Neural progenitor cell (in vitro differentiated cells): ENCODE results near the gene KCNH5. TPM values are rescaled to one million over a fixed set of nuclear protein-coding genes. Genes with fewer than 3 reads are reported as not detected.

Source experiments
- DNase-seq: peaks from one replicate; pipeline ENCODE4 v3.0.0-alpha.2; 2016; ENCODE audit warnings: low spot score
- H2AFZ ChIP-seq: fragments of 200-600 bp; sonication (generic); replicated peaks from 2 replicates; pipeline ENCODE4 v1.6.1; 2016; ENCODE audit warnings: antibody characterized with exemption
- H3F3A ChIP-seq: fragments of 200-600 bp; sonication (generic); 2 replicates; pipeline ENCODE4 v1.6.1; 2016; ENCODE audit warnings: antibody characterized with exemption, low read depth
- H3K27ac ChIP-seq: fragments of 200-600 bp; sonication (generic); 2 replicates; pipeline ENCODE4 v1.5.1; 2016; ENCODE audit warnings: mild to moderate bottlenecking
- H3K27me3 ChIP-seq: fragments of 200-600 bp; sonication (generic); 2 replicates; pipeline ENCODE4 v1.6.1; 2016; ENCODE audit warnings: mild to moderate bottlenecking, moderate library complexity
- H3K36me3 ChIP-seq: fragments of 200-600 bp; sonication (generic); 2 replicates; pipeline ENCODE4 v1.5.1; 2016
- H3K4me1 ChIP-seq: fragments of 200-600 bp; sonication (generic); 2 replicates; pipeline ENCODE4 v1.6.1; 2016; ENCODE audit warnings: mixed run types
- H3K4me2 ChIP-seq: fragments of 200-600 bp; sonication (generic); 2 replicates; pipeline ENCODE4 v1.6.1; 2016
- H3K4me3 ChIP-seq: fragments of 200-600 bp; sonication (generic); 2 replicates; pipeline ENCODE4 v1.5.1; 2016
- H3K79me2 ChIP-seq: fragments of 200-600 bp; sonication (generic); 2 replicates; pipeline ENCODE4 v1.6.1; 2016; ENCODE audit warnings: low read depth
- H3K9ac ChIP-seq: fragments of 200-600 bp; sonication (generic); 2 replicates; pipeline ENCODE4 v1.6.1; 2016
- H3K9me3 ChIP-seq: fragments of 200-600 bp; sonication (generic); 2 replicates; pipeline ENCODE4 v1.5.1; 2016; ENCODE audit warnings: low read depth
- H4K20me1 ChIP-seq: fragments of 200-600 bp; sonication (generic); 2 replicates; pipeline ENCODE4 v1.6.1; 2016; ENCODE audit warnings: low read depth
- H3K27ac Mint-ChIP-seq: 3 replicates; pipeline ENCODE4 v1.8.0; 2021; ENCODE audit warnings: mixed read lengths
- H3K27me3 Mint-ChIP-seq: 2 replicates; pipeline ENCODE4 v1.8.0; 2022; ENCODE audit warnings: low read depth, mild to moderate bottlenecking, inconsistent platforms, moderate library complexity, mixed read lengths; ENCODE audit not compliant: insufficient read depth
- H3K36me3 Mint-ChIP-seq: 3 replicates; pipeline ENCODE4 v1.8.0; 2021; ENCODE audit warnings: mixed read lengths
- H3K4me1 Mint-ChIP-seq: 3 replicates; pipeline ENCODE4 v1.8.0; 2021; ENCODE audit warnings: mixed read lengths
- H3K4me3 Mint-ChIP-seq: 3 replicates; pipeline ENCODE4 v1.8.0; 2021; ENCODE audit warnings: mild to moderate bottlenecking, moderate library complexity, mixed read lengths
- H3K9me3 Mint-ChIP-seq: 3 replicates; pipeline ENCODE4 v1.8.0; 2020; ENCODE audit warnings: mixed read lengths
- CTCF ChIP-seq: fragments of 200-600 bp; sonication (generic); IDR thresholded peaks from 2 replicates; pipeline ENCODE4 v1.5.1; 2017; ENCODE audit warnings: antibody characterized with exemption, mild to moderate bottlenecking
- EZH2 ChIP-seq: fragments of 200-600 bp; sonication (generic); IDR thresholded peaks from 2 replicates; pipeline ENCODE4 v1.6.1; 2017; ENCODE audit warnings: antibody characterized with exemption, mild to moderate bottlenecking, moderate library complexity
- EZH2phosphoT487 ChIP-seq: fragments of 200-600 bp; sonication (generic); IDR thresholded peaks from 2 replicates; pipeline ENCODE4 v1.6.1; 2017; ENCODE audit warnings: antibody characterized with exemption
- total RNA-seq: library from RNA; depleted of rRNA; stranded (reverse); fragments of >200 nt; gene quantifications from 2 replicates; pipeline ENCODE4 v1.2.3, GENCODE V29; 2015; ENCODE audit warnings: low replicate concordance

Gene KCNH5
- total RNA-seq, 1 donor from 2014 or later = 4.6 TPM

DNA sequence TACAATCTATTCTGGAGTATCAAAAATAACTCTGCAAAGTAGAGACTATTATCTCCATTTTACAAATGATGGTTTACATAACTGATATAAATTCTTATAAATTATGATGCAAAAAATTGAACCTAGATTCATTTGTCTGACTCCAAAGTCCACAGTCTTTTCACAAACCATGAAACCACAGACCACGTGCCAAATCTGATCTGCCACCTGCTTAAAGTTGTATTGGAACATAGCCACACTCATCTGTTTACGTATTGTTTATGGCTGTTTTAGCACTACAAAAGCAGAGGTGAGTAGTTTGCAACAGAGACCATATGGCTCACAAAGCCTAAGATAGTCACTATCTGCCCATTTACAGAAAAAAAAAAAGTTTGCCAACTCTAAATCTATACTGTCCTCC, 105.3 kb downstream of the KCNH5 start:
- Histone ChIP-seq H3K36me3 (no peaks in the 10 kb centered on the region), H4K20me1 (no peaks in the 10 kb centered on the region), H3K79me2 (no peaks in the 10 kb centered on the region), H3F3A (peaks cover 11% of the 10 kb centered on the region), H3K4me2 (no peak overlapping the region), H3K27me3 (no peaks in the 10 kb centered on the region), H3K4me1 (peaks cover 3% of the 10 kb centered on the region), H3K4me3 (no peak overlapping the region), H3K9me3 (no peaks in the 10 kb centered on the region), H2AFZ (no peak overlapping the region), H3K9ac (no peak overlapping the region), H3K27ac (no peak overlapping the region)
- Mint-ChIP-seq H3K36me3 (no peaks in the 10 kb centered on the region), H3K27me3 (no peaks in the 10 kb centered on the region), H3K4me3 (no peak overlapping the region), H3K9me3 (no peaks in the 10 kb centered on the region), H3K27ac (no peak overlapping the region), H3K4me1 (no peaks in the 10 kb centered on the region)
- DNase-seq = no peak
- TF ChIP-seq EZH2phosphoT487 (no peak), EZH2 (no peak), CTCF (no peak)

GRCh38 chr14:62938778-62939177, 106.5 kb downstream of the KCNH5 start:
- no peak overlapping the region for H2AFZ ChIP-seq
- no peaks in the 10 kb centered on the region for H3K36me3 ChIP-seq
- H3K9ac ChIP-seq = no peak overlapping the region
- no peak for TF ChIP-seq EZH2phosphoT487
- no peak overlapping the region for H3K4me2 ChIP-seq
- H3K4me1 ChIP-seq = peaks cover 15% of the 10 kb centered on the region
- Mint-ChIP-seq H3K27ac (no peak overlapping the region), H3K4me1 (peaks cover 11% of the 10 kb centered on the region), H3K4me3 (no peak overlapping the region), H3K36me3 (no peaks in the 10 kb centered on the region), H3K27me3 (no peaks in the 10 kb centered on the region), H3K9me3 (no peaks in the 10 kb centered on the region)
- no peak overlapping the region for H3K4me3 ChIP-seq
- DNase-seq = no peak
- H3F3A ChIP-seq = peaks cover 23% of the 10 kb centered on the region
- no peaks in the 10 kb centered on the region for H4K20me1 ChIP-seq
- H3K79me2 ChIP-seq = no peaks in the 10 kb centered on the region
- no peaks in the 10 kb centered on the region for H3K9me3 ChIP-seq
- H3K27me3 ChIP-seq = no peaks in the 10 kb centered on the region
- no peak overlapping the region for H3K27ac ChIP-seq

GRCh38 chr14:62934439-62934838, 110.8 kb downstream of the KCNH5 start:
- no peaks in the 10 kb centered on the region for H3K9me3 ChIP-seq
- H3K9ac ChIP-seq = no peak overlapping the region
- no peak for TF ChIP-seq CTCF
- no peak for TF ChIP-seq EZH2phosphoT487
- TF ChIP-seq EZH2 = no peak
- Mint-ChIP-seq H3K4me1 (peaks cover 12% of the 10 kb centered on the region), H3K27me3 (no peaks in the 10 kb centered on the region), H3K9me3 (no peaks in the 10 kb centered on the region), H3K36me3 (no peaks in the 10 kb centered on the region), H3K27ac (peak overlapping the region; percentile 7), H3K4me3 (no peak overlapping the region)
- DNase-seq = peak; percentile 61
- H4K20me1 ChIP-seq = no peaks in the 10 kb centered on the region
- peak overlapping the region; percentile 93 for H3K27ac ChIP-seq
- peaks cover 41% of the 10 kb centered on the region for H3K4me1 ChIP-seq
- no peaks in the 10 kb centered on the region for H3K27me3 ChIP-seq
- H3K4me2 ChIP-seq = peak overlapping the region; percentile 57
- H3K79me2 ChIP-seq = no peaks in the 10 kb centered on the region
- H3F3A ChIP-seq = peaks cover 41% of the 10 kb centered on the region
- no peaks in the 10 kb centered on the region for H3K36me3 ChIP-seq
- no peak overlapping the region for H3K4me3 ChIP-seq
- H2AFZ ChIP-seq = no peak overlapping the region

- Histone ChIP-seq H3K9ac (no peak overlapping the region), H3K4me1 (peaks cover 4% of the 10 kb centered on the region), H3K27ac (no peak overlapping the region), H2AFZ (no peak overlapping the region), H3F3A (peaks cover 2% of the 10 kb centered on the region), H4K20me1 (no peaks in the 10 kb centered on the region), H3K36me3 (no peaks in the 10 kb centered on the region), H3K4me3 (no peak overlapping the region), H3K4me2 (no peak overlapping the region), H3K79me2 (no peaks in the 10 kb centered on the region), H3K9me3 (no peaks in the 10 kb centered on the region), H3K27me3 (no peaks in the 10 kb centered on the region)
- no peak overlapping the region for H3K4me3 Mint-ChIP-seq
- peaks cover 7% of the 10 kb centered on the region for H3K4me1 Mint-ChIP-seq
- no peak for DNase-seq
- H3K27me3 Mint-ChIP-seq = no peaks in the 10 kb centered on the region
- H3K9me3 Mint-ChIP-seq = no peaks in the 10 kb centered on the region
- TF ChIP-seq CTCF (no peak), EZH2phosphoT487 (no peak), EZH2 (no peak)
- no peak overlapping the region for H3K27ac Mint-ChIP-seq
- H3K36me3 Mint-ChIP-seq = no peaks in the 10 kb centered on the region
Observed at GRCh38 chr14:62921466-62921865, 123.8 kb downstream of the KCNH5 start.
